Osteocyte (in vitro differentiated cells): ENCODE measurements around the gene GLTP. TPM values are rescaled to one million over a fixed set of nuclear protein-coding genes. Genes with fewer than 3 reads are reported as not detected.
"Not testable (repeated sequence)": the region's sequence is repeated elsewhere in the genome, so short reads cannot be mapped to it uniquely, and the experiment has no call there.

Source experiments
- DNase-seq: peaks from one replicate; pipeline ENCODE4 v3.0.0; 2021; ENCODE audit warnings: mixed read lengths; ENCODE audit not compliant: unreplicated experiment; ENCODE audit errors: extremely low spot score
- H3K27ac Mint-ChIP-seq: one replicate; pipeline ENCODE4 v1.8.0; 2021; ENCODE audit warnings: mild to moderate bottlenecking, mixed read lengths; ENCODE audit not compliant: unreplicated experiment
- H3K27me3 Mint-ChIP-seq: one replicate; pipeline ENCODE4 v1.8.0; 2021; ENCODE audit warnings: mixed read lengths; ENCODE audit not compliant: unreplicated experiment
- H3K36me3 Mint-ChIP-seq: one replicate; pipeline ENCODE4 v1.8.0; 2021; ENCODE audit warnings: mixed read lengths; ENCODE audit not compliant: unreplicated experiment
- H3K4me1 Mint-ChIP-seq: one replicate; pipeline ENCODE4 v1.8.0; 2021; ENCODE audit warnings: mixed read lengths; ENCODE audit not compliant: unreplicated experiment
- H3K4me3 Mint-ChIP-seq: one replicate; pipeline ENCODE4 v1.8.0; 2021; ENCODE audit warnings: mild to moderate bottlenecking, moderate library complexity, mixed read lengths; ENCODE audit not compliant: unreplicated experiment
- H3K9me3 Mint-ChIP-seq: one replicate; pipeline ENCODE4 v1.8.0; 2021; ENCODE audit warnings: mixed read lengths; ENCODE audit not compliant: unreplicated experiment
- CTCF ChIP-seq: fragments of 200-600 bp; sonication (generic); IDR thresholded peaks from 2 replicates; pipeline ENCODE4 v1.5.0; 2021; ENCODE audit warnings: antibody characterized with exemption, mild to moderate bottlenecking, moderate library complexity
- total RNA-seq: library from RNA; stranded (reverse); gene quantifications from 2 replicates; pipeline ENCODE4 v1.2.1, GENCODE V29; 2021

Gene GLTP
- total RNA-seq, 1 donor from 2014 or later: 34.5 TPM

GRCh38 chr12:109900752-109901580, 20.6 kb upstream of the GLTP start:
- peaks cover 14% of the 10 kb centered on the region for H3K36me3 Mint-ChIP-seq
- peak overlapping the region; percentile 96 for H3K27ac Mint-ChIP-seq
- TF ChIP-seq CTCF: no peak
- peak overlapping the region; percentile 97 for H3K4me3 Mint-ChIP-seq
- DNase-seq: no peak
- no peaks in the 10 kb centered on the region for H3K27me3 Mint-ChIP-seq
- H3K9me3 Mint-ChIP-seq: no peaks in the 10 kb centered on the region
- H3K4me1 Mint-ChIP-seq: peaks cover 21% of the 10 kb centered on the region

- Mint-ChIP-seq H3K4me1 (peaks cover 21% of the 10 kb centered on the region), H3K27ac (peak within 1 kb of the TSS; percentile 96), H3K27me3 (no peaks in the 10 kb centered on the region), H3K4me3 (peak within 1 kb of the TSS; percentile 97), H3K9me3 (no peaks in the 10 kb centered on the region), H3K36me3 (peaks cover 12% of the 10 kb centered on the region)
- peak; percentile 33 for TF ChIP-seq CTCF
- peak; percentile 92 for DNase-seq
Measured at GRCh38 chr12:109899783-109900751, 19.7 kb upstream of the GLTP start, which contains the start of gene TCHP. TSS of gene TCHP (plus strand) at chr12:109900274. CDS start at chr12:109903027, 2,753 bp downstream.

GRCh38 chr12:109899345-109899744, 19.0 kb upstream of the GLTP start:
- H3K4me1 Mint-ChIP-seq: peaks cover 21% of the 10 kb centered on the region
- not testable (repeated sequence) for H3K9me3 Mint-ChIP-seq, DNase-seq, H3K27me3 Mint-ChIP-seq, H3K36me3 Mint-ChIP-seq
- peak overlapping the region; percentile 97 for H3K4me3 Mint-ChIP-seq
- peak overlapping the region; percentile 96 for H3K27ac Mint-ChIP-seq

- H3K9me3 Mint-ChIP-seq: no peaks in the 10 kb centered on the region
- no peak overlapping the region for H3K27ac Mint-ChIP-seq
- peaks cover 21% of the 10 kb centered on the region for H3K4me1 Mint-ChIP-seq
- no peaks in the 10 kb centered on the region for H3K36me3 Mint-ChIP-seq
- DNase-seq: no peak
- TF ChIP-seq CTCF: no peak
- no peak overlapping the region for H3K4me3 Mint-ChIP-seq
- H3K27me3 Mint-ChIP-seq: no peaks in the 10 kb centered on the region
Measured at GRCh38 chr12:109897029-109897428, 16.7 kb upstream of the GLTP start.

- H3K36me3 Mint-ChIP-seq: no peaks in the 10 kb centered on the region
- H3K27ac Mint-ChIP-seq: no peak overlapping the region
Measured at GRCh38 chr12:109896188-109896587, 15.8 kb upstream of the GLTP start.

More at GRCh38 chr12:109896188-109896587, 15.8 kb upstream of the GLTP start:
- H3K9me3 Mint-ChIP-seq: no peaks in the 10 kb centered on the region
- no peak for DNase-seq
- peaks cover 14% of the 10 kb centered on the region for H3K4me1 Mint-ChIP-seq
- no peak overlapping the region for H3K4me3 Mint-ChIP-seq
- no peak for TF ChIP-seq CTCF
- H3K27me3 Mint-ChIP-seq: no peaks in the 10 kb centered on the region
